Naive B cell (primary cell): ENCODE data around the gene VWA2. TPM values are rescaled to one million over a fixed set of nuclear protein-coding genes. Genes with fewer than 3 reads are reported as not detected.

Source experiments
- ATAC-seq, 2 donors: fragments of 150-1000 bp; cut with Tn5 transposase; 2 replicates each; pipeline ENCODE4 v1.10.0; 2021; ENCODE audit warnings: low read depth in 2 of 2, mild to moderate bottlenecking in 2 of 2, moderate library complexity in 2 of 2
- DNase-seq: peaks from one replicate; pipeline ENCODE4 v3.0.0; 2022
- H3K27ac Mint-ChIP-seq, 6 donors: one replicate each; pipeline ENCODE4 v1.8.0; 2020 to 2022; ENCODE audit warnings: mild to moderate bottlenecking in 6 of 6, mixed read lengths in 6 of 6, moderate library complexity in 5 of 6, inconsistent platforms in 2 of 6
- H3K27me3 Mint-ChIP-seq, 3 donors: one replicate each; pipeline ENCODE4 v1.8.0; 2021 to 2022; ENCODE audit warnings: mixed read lengths in 3 of 3, mild to moderate bottlenecking in 1 of 3
- H3K36me3 Mint-ChIP-seq, 2 donors: one replicate each; pipeline ENCODE4 v1.8.0; 2020 to 2022; ENCODE audit warnings: mixed read lengths in 2 of 2, inconsistent platforms in 1 of 2, mild to moderate bottlenecking in 1 of 2
- H3K4me1 Mint-ChIP-seq, 3 donors: one replicate each; pipeline ENCODE4 v1.8.0; 2020 to 2022; ENCODE audit warnings: mixed read lengths in 3 of 3, inconsistent platforms in 1 of 3, mild to moderate bottlenecking in 1 of 3, moderate library complexity in 1 of 3
- H3K4me3 Mint-ChIP-seq, 8 donors: one replicate each; pipeline ENCODE4 v1.8.0; 2020 to 2022; ENCODE audit warnings: mild to moderate bottlenecking in 8 of 8, mixed read lengths in 8 of 8, moderate library complexity in 8 of 8, inconsistent platforms in 2 of 8
- H3K9me3 Mint-ChIP-seq, 7 donors: one replicate each; pipeline ENCODE4 v1.8.0; 2020 to 2022; ENCODE audit warnings: mixed read lengths in 7 of 7, mild to moderate bottlenecking in 5 of 7, inconsistent platforms in 2 of 7, moderate library complexity in 1 of 7
- polyA plus RNA-seq, 6 donors: library from polyadenylated mRNA; unstranded; fragments of 300-500 nt; fragmentation: Illumina TruSeq; gene quantifications; one replicate each; pipeline ENCODE4 v1.2.3, GENCODE V29; 2021; ENCODE audit warnings: low read depth in 6 of 6

Gene VWA2
- polyA plus RNA-seq, 6 donors from 2014 or later = not detected

- no peaks in the 10 kb centered on the region for H3K4me1 Mint-ChIP-seq
- no peak for ATAC-seq
- no peak for DNase-seq
- peaks cover 5 to 33% (median 5%) of the 10 kb centered on the region in 3 donors for H3K27me3 Mint-ChIP-seq
- no peak overlapping the region for H3K4me3 Mint-ChIP-seq
- H3K27ac Mint-ChIP-seq = no peak overlapping the region
- no peaks in the 10 kb centered on the region for H3K36me3 Mint-ChIP-seq
- H3K9me3 Mint-ChIP-seq = peaks cover 0 to 3% (median 0%) of the 10 kb centered on the region in 7 donors
These were observed 34.9 kb downstream of the VWA2 start for GRCh38 chr10:114273910-114274309.

- no peak for DNase-seq
- Mint-ChIP-seq H3K4me1 (no peaks in the 10 kb centered on the region), H3K27me3 (peaks cover 5 to 33% (median 5%) of the 10 kb centered on the region in 3 donors), H3K27ac (peak overlapping the region in 1 of 6 donors; percentile 27), H3K36me3 (no peaks in the 10 kb centered on the region), H3K4me3 (peak overlapping the region in 1 of 8 donors; percentile 8), H3K9me3 (peaks cover 0 to 3% (median 0%) of the 10 kb centered on the region in 7 donors)
- ATAC-seq = no peak
These were observed 35.8 kb downstream of the VWA2 start for GRCh38 chr10:114274616-114275453.

DNA sequence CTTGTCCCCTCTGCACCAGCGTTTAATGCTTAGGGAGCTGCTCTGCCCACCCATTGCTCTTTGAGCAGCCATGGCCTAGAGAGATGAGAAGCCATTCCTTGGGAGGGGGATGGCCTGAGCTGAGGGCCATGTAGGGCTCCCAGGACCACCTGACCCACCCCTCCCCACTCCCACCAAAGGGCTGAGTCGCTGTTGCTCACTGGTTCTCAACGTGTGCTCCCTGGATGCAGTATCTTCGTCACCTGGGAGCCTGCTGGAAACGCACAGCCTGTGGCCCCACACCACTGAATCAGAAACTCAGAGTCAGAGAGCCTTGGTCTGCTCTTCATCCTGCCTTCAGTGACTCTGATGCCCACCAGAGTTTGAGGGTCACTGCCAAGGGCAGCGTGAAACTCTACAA, 37.0 kb downstream of the VWA2 start:
- Mint-ChIP-seq H3K4me1 (no peaks in the 10 kb centered on the region), H3K9me3 (peaks cover 0 to 3% (median 0%) of the 10 kb centered on the region in 7 donors), H3K36me3 (no peaks in the 10 kb centered on the region), H3K4me3 (no peak overlapping the region), H3K27ac (no peak overlapping the region), H3K27me3 (peaks cover 5 to 29% (median 5%) of the 10 kb centered on the region in 3 donors)
- DNase-seq (no peak), ATAC-seq (no peak)

DNA sequence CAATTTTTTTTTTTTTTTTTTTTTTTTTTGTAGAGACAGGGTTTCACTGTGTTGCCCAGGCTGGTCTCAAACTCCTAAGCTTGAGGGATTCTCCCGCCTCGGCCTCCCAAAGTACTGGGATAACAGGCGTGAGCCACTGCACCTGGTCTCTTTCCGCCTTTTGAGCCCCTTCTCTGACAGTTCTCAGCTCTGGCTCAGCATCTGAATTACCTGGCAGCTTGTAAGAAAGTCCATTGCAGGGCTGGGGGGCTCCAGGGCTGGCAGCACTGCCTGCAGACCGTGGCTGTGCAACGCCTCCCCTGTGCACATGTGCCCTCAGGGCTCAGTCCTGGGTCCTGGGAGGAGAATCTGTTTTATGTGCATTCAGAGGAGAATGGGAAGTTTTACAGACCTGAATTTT, 37.6 kb downstream of the VWA2 start:
- Mint-ChIP-seq H3K36me3 (no peaks in the 10 kb centered on the region), H3K4me1 (no peaks in the 10 kb centered on the region), H3K27ac (no peak overlapping the region), H3K27me3 (peaks cover 5 to 25% (median 5%) of the 10 kb centered on the region in 3 donors), H3K4me3 (no peak overlapping the region), H3K9me3 (peaks cover 0 to 3% (median 0%) of the 10 kb centered on the region in 7 donors)
- DNase-seq (no peak), ATAC-seq (no peak)

DNA sequence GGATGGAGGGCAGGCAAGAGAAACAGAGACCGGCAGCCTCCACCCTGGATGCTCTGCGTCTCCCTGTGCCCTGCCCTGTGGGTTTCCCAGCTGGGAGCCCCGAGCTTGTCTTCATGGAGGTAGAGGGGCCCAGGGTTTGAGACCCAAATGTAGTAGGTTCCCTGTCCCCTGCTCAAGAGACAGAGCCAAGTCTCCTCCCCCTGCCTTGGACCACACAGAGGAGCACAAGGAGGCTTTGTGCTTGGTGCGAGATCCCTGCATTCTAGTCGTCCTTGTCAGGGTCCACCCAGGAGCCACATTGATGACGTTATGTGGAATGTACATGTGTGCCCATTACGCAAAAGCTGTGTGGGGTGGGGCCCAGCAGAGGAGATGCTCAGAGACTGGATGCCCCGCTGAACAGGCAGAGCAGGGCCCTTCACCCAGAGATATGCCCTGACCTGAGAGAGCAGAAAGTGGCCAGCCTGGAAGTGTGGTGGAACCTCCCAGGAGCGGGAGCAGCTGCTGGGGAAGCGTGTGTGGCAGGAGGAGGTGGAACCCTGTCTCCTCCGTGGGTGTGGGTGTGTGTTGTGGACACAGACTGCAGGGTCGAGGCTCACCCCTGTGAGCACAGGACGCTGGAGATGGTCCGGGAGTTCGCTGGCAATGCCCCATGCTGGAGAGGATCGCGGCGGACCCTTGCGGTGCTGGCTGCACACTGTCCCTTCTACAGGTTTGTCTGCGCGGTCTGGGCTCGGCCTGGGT, 39.3 kb downstream of the VWA2 start:
- Mint-ChIP-seq H3K4me1 (no peaks in the 10 kb centered on the region), H3K27me3 (peaks cover 0 to 25% (median 5%) of the 10 kb centered on the region in 3 donors), H3K36me3 (no peaks in the 10 kb centered on the region), H3K4me3 (no peak overlapping the region), H3K27ac (no peak overlapping the region), H3K9me3 (peaks cover 0 to 3% (median 0%) of the 10 kb centered on the region in 7 donors)
- DNase-seq (no peak), ATAC-seq (no peak)

- no peak for ATAC-seq
- H3K4me1 Mint-ChIP-seq = no peaks in the 10 kb centered on the region
These were observed 39.8 kb downstream of the VWA2 start for GRCh38 chr10:114278884-114279191.

GRCh38 chr10:114279289-114279688, 40.2 kb downstream of the VWA2 start:
- ATAC-seq = no peak
- no peaks in the 10 kb centered on the region for H3K36me3 Mint-ChIP-seq

More at GRCh38 chr10:114278884-114279191, 39.8 kb downstream of the VWA2 start:
- peaks cover 0 to 1% (median 0%) of the 10 kb centered on the region in 7 donors for H3K9me3 Mint-ChIP-seq
- H3K27ac Mint-ChIP-seq = no peak overlapping the region
- no peaks in the 10 kb centered on the region for H3K36me3 Mint-ChIP-seq
- DNase-seq = no peak
- H3K27me3 Mint-ChIP-seq = peaks cover 0 to 21% (median 3%) of the 10 kb centered on the region in 3 donors
- H3K4me3 Mint-ChIP-seq = no peak overlapping the region

GRCh38 chr10:114279901-114280644, 41.0 kb downstream of the VWA2 start:
- peaks cover 0 to 9% (median 0%) of the 10 kb centered on the region in 3 donors for H3K27me3 Mint-ChIP-seq
- ATAC-seq = no peak
- no peaks in the 10 kb centered on the region for H3K36me3 Mint-ChIP-seq
- DNase-seq = no peak
- no peaks in the 10 kb centered on the region for H3K4me1 Mint-ChIP-seq
- no peak overlapping the region for H3K27ac Mint-ChIP-seq
- no peaks in the 10 kb centered on the region for H3K9me3 Mint-ChIP-seq
- peak overlapping the region in 1 of 8 donors; percentile 29 for H3K4me3 Mint-ChIP-seq

More at GRCh38 chr10:114279289-114279688, 40.2 kb downstream of the VWA2 start:
- H3K27ac Mint-ChIP-seq = no peak overlapping the region
- H3K4me3 Mint-ChIP-seq = no peak overlapping the region
- H3K9me3 Mint-ChIP-seq = no peaks in the 10 kb centered on the region
- H3K4me1 Mint-ChIP-seq = no peaks in the 10 kb centered on the region
- no peak for DNase-seq
- H3K27me3 Mint-ChIP-seq = peaks cover 0 to 16% (median 0%) of the 10 kb centered on the region in 3 donors

DNA sequence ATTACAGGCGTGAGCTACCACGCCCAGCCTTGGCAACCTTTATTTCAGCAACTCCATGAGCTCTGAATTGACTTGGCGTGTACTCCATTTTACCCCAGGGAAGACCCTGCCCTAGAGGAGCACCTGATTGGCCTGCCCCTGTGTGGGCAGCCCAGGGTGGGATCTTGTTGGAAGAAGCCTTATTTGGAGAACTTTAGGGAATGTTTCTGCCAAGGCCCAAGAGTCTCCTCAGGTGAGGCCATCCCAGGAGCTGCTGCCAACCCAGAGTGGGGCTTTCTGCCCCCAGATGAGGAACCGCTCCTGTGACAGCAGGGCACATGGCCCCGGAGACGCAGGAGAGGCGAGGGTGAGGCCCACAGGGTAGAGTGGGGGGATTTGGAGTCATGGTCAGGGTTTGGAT, 42.0 kb downstream of the VWA2 start:
- DNase-seq (no peak), ATAC-seq (no peak)
- H3K27me3 Mint-ChIP-seq = peaks cover 0 to 8% (median 0%) of the 10 kb centered on the region in 3 donors
- no peak overlapping the region for H3K27ac Mint-ChIP-seq
- no peaks in the 10 kb centered on the region for H3K9me3 Mint-ChIP-seq
- no peak overlapping the region for H3K4me3 Mint-ChIP-seq
- no peaks in the 10 kb centered on the region for H3K36me3 Mint-ChIP-seq
- no peaks in the 10 kb centered on the region for H3K4me1 Mint-ChIP-seq

GRCh38 chr10:114281461-114281860, 42.4 kb downstream of the VWA2 start:
- no peak for ATAC-seq
- H3K9me3 Mint-ChIP-seq = no peaks in the 10 kb centered on the region

GRCh38 chr10:114282526-114282925, 43.5 kb downstream of the VWA2 start:
- H3K27ac Mint-ChIP-seq = peak overlapping the region in 1 of 6 donors; percentile 24
- ATAC-seq (no peak), DNase-seq (no peak)
- no peak overlapping the region for H3K4me3 Mint-ChIP-seq
- H3K27me3 Mint-ChIP-seq = peaks cover 0 to 3% (median 0%) of the 10 kb centered on the region in 3 donors
- H3K4me1 Mint-ChIP-seq = no peaks in the 10 kb centered on the region
- no peaks in the 10 kb centered on the region for H3K9me3 Mint-ChIP-seq
- no peaks in the 10 kb centered on the region for H3K36me3 Mint-ChIP-seq

More at GRCh38 chr10:114281461-114281860, 42.4 kb downstream of the VWA2 start:
- H3K36me3 Mint-ChIP-seq = no peaks in the 10 kb centered on the region
- no peak overlapping the region for H3K4me3 Mint-ChIP-seq
- no peak for DNase-seq
- H3K27me3 Mint-ChIP-seq = peaks cover 0 to 8% (median 0%) of the 10 kb centered on the region in 3 donors
- no peaks in the 10 kb centered on the region for H3K4me1 Mint-ChIP-seq
- H3K27ac Mint-ChIP-seq = peak overlapping the region in 1 of 6 donors; percentile 26

- ATAC-seq (no peak), DNase-seq (no peak)
- H3K27ac Mint-ChIP-seq = no peak overlapping the region
- no peaks in the 10 kb centered on the region for H3K27me3 Mint-ChIP-seq
- H3K4me1 Mint-ChIP-seq = no peaks in the 10 kb centered on the region
- H3K4me3 Mint-ChIP-seq = no peak overlapping the region
- H3K9me3 Mint-ChIP-seq = no peaks in the 10 kb centered on the region
- H3K36me3 Mint-ChIP-seq = no peaks in the 10 kb centered on the region
These were observed 44.0 kb downstream of the VWA2 start for GRCh38 chr10:114283091-114283490.

DNA sequence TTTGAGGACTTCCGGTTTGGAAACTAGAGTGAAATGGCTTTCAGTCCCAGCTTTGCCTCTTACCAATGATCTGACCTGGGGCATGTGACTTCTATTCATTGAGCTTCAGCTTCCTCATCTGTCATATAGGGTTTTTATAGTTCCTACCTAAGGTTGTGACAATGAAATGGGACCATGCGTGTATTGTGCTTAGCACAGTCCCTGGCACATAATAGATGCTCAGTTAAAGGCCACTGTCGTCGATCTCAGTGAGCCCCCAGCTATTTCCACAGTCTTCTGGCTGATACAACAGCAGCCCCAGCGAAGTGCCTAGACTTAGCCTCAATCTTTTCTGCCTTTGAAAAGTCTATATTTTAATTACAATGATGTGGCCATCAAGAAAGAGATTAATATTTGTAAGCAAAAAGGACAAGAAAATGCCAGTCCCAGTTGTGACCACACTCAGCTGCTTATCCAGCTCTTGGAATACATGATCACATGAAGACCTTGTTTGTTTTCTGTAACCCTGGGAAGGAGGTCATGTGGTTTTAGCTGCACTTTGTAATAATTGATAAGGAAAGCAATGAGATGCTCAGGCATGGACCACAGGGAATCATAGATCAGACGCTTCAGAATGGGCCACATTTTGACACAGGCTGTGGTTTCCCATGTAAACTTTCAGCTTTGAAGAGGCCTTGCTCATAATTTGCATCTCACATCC, 44.6 kb downstream of the VWA2 start:
- H3K36me3 Mint-ChIP-seq = no peaks in the 10 kb centered on the region
- no peak overlapping the region for H3K27ac Mint-ChIP-seq
- H3K27me3 Mint-ChIP-seq = no peaks in the 10 kb centered on the region
- ATAC-seq (no peak), DNase-seq (no peak)
- no peaks in the 10 kb centered on the region for H3K9me3 Mint-ChIP-seq
- H3K4me1 Mint-ChIP-seq = no peaks in the 10 kb centered on the region
- no peak overlapping the region for H3K4me3 Mint-ChIP-seq
